Measurements from ENCODE around the gene NEK6.

Gene NEK6

DNA sequence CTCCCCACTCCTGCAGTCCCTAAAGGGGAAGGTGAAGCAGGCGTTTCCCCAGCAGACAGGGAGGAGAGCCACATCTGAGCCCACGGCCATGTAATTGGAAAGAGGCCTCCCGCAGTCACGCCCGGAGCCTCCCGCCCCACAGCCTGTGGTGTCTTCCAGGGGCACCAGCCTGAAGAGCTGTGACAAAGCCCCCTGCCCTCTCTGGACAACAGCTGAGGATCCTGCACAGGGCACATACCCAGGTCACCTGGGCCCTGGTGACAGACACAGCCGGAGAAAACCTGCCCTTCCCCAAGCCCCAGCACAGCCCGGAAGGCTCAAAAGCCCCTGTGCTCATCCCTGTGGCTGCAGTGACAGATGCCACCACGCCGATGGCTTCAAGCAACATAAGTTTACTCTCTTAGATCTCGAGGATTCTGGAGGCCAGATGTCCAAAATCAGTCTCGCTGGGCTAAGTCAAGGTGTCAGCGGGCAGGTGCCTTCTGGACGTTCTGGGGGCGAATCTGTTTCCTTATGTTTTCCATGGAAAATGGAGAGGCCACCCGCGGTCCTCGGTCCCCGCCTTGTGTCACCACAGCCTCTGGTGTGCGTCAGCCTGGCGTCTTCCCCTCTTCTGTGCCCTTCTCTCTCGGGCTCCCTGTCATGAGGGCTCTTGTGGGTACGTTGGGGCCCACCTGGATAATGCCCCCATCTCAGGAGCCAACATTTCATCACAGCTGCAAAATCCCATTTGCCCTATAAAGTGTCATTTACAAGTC, 86.0 kb downstream of the NEK6 start:
- TF ChIP-seq, protein P1, sequence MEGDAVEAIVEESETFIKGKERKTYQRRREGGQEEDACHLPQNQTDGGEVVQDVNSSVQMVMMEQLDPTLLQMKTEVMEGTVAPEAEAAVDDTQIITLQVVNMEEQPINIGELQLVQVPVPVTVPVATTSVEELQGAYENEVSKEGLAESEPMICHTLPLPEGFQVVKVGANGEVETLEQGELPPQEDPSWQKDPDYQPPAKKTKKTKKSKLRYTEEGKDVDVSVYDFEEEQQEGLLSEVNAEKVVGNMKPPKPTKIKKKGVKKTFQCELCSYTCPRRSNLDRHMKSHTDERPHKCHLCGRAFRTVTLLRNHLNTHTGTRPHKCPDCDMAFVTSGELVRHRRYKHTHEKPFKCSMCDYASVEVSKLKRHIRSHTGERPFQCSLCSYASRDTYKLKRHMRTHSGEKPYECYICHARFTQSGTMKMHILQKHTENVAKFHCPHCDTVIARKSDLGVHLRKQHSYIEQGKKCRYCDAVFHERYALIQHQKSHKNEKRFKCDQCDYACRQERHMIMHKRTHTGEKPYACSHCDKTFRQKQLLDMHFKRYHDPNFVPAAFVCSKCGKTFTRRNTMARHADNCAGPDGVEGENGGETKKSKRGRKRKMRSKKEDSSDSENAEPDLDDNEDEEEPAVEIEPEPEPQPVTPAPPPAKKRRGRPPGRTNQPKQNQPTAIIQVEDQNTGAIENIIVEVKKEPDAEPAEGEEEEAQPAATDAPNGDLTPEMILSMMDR (conservative IDR thresholded peaks at IDR 0.05), result no peak
- TF ChIP-seq ZFX (IDR thresholded peaks at IDR 0.05), result no peak
- H3K27ac ChIP-seq, result no peak overlapping the region

DNA sequence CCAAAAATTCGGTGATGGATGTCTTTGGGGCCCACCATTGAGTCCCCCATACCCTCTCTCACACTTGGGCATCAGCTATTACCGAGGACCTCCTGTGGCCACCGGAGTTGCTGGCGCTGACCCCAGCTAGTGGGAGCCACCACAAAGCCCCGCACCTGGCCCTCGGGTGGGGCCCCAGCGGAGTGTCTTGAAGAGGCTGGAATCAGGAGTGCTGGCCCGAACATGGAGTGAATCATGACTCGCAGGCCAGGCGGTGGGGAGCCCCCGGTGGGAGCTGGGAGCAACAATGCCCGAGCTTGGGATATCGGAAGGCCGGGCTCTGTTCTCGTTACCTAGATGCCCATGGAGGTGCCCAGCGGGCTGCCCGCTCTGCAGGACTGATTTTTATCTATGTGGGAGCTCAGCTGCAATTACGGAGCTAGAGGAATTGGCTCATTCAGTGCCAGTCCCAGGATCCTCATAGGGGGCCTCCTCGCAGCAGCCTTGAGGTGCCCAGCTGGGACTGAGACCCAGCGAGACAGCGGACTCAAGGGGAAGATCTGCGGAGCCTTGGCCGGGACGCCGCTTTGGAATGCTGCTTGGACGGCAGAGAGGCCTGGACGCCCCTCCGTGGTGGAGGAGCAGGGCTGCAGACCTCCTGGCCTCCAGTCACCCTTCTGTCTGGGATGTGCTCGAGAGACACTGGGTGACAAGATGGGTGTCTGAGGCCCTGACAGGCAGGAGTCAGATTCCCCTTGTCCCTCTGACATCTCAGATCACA, 86.7 kb downstream of the NEK6 start:
- H3K27ac ChIP-seq, result no peak overlapping the region
- no peak for TF ChIP-seq ZFX (IDR thresholded peaks at IDR 0.05)
- TF ChIP-seq, protein P1 (conservative IDR thresholded peaks at IDR 0.05), result no peak

DNA sequence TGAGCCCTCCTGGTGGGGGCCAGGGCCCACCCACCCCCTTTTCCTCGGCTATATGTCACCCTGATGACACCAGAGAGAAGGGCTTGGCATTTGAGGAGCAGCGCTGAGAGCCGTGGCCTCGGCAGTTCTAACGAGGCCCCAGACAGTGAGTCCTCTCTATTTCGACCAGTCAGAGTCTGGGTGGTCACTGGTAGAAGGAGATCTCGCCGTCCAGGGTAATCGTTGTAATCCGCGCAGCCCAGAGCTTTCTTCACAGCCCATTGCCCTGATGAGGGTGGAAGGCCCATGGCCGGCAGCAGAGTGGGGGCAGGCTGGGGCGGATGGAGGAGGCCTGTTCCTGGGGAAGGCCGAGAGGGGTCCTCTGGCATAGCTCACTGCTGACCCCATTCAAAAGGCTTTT, 87.3 kb downstream of the NEK6 start:
- TF ChIP-seq ZFX (IDR thresholded peaks at IDR 0.05), result no peak
- TF ChIP-seq, protein P1 (conservative IDR thresholded peaks at IDR 0.05), result no peak
- H3K27ac ChIP-seq, result no peak overlapping the region

DNA sequence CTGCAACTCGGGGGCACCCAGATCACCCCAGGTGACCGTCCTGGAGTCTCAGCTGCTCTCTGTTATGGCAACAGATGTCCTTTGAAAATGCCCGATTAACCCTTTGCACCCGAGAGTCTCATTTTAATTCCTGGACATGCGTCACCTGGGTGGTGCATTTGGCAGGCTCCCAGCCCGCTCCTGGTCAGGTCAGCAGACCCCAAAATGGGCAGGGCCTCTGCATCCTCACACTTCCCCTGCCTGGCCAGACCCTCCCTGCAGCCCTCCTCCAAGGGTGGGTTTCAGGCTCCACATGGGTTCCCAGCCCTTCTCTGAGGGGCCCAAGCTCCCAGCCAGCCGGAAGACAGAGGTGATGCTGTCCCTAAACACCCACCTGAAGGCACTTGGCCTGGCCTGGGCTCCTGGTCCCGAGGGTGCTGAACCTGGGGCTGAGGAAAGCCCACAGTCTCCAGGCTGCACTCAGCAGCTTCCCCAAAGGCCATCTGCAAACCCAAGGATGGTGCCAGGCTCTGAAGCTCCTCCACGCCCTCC, 88.1 kb downstream of the NEK6 start:
- H3K27ac ChIP-seq, result no peak overlapping the region
- no peak for TF ChIP-seq ZFX (IDR thresholded peaks at IDR 0.05)
- TF ChIP-seq, protein P1 (conservative IDR thresholded peaks at IDR 0.05), result no peak

DNA sequence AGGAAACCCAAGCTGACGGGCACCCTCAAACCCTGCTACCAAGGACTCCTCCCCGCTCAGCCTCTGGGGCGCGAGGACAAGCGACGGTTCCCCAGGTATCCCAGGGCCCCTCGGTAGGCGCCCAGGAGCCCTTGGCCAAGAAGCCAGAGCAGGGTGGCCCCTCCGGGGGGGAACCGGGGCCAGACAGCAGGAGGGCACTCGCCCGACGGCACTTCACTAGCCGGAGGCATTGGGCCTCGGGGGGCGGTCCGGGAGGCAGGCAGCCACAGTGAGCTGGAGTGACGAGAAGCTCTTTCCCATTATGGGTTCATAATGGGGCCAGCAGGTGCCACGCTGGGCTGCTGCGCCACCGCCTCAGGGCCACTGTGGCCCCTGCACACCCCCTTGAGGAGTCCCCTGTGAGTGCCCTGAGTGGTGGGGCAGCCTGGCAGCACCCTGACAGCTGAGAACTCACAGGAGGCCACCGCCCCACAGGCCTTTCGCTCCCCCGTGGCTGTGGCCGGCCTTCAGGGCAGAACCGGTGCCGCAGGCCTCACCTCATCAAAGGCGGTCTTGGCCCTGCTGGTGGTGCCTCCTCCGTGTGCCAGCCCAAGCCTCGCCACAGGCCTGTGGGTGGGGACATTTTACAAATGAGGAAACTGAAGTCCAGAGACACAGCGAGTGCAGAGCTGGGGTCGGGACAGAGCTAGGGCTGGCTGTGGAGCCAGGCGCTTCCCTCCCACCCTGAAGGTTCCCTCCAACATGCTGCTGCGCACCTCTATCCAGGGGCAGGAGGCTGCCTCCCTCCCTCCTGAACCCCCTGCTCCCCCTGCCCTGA, 88.8 kb downstream of the NEK6 start:
- no peak overlapping the region for H3K27ac ChIP-seq
- no peak for TF ChIP-seq ZFX (IDR thresholded peaks at IDR 0.05)
- TF ChIP-seq, protein P1 (conservative IDR thresholded peaks at IDR 0.05), result no peak

DNA sequence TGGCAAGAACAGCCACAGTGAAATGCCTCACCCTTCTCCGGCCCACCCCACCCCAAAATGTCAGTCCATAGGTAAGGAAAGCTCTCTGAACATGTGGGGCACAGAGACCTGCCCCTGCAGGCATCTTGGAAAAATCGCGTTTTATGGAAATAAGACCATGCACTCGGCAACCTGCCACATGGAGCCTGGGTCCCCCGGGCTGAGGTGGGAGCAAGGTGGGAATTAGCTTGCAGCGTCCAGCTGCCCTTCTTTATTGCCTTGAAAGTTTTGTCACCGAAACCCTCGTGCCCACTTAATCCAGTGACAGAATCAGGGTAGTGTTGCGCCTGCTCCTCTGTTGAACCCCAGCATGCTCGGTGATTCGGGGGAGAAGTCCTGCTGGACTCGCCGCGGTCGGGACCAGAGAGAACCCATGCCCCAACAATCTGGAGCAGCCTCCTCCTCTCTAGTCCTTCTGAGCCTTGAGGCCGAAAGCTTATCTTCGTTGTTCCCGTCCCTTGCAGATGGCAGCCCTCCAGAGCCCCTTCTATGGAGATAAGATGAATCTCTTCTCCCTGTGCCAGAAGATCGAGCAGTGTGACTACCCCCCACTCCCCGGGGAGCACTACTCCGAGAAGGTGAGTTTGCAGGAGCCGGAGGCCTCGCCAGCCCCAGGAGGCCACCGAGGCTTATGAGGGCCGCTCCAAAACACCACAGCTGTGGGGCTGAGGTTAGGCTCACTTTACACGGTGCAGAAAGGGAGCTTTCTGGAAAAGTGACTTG, 89.6 kb downstream of the NEK6 start:
- no peak overlapping the region for H3K27ac ChIP-seq
- TF ChIP-seq, protein P1 (conservative IDR thresholded peaks at IDR 0.05), result no peak
- no peak for TF ChIP-seq ZFX (IDR thresholded peaks at IDR 0.05)

Measured in C4-2B (cell line).